Measurements from ENCODE around the gene PRG3. TPM values are rescaled to one million over a fixed set of nuclear protein-coding genes. Genes with fewer than 3 reads are reported as not detected.

Gene PRG3
- total RNA-seq, 2 donors from 2014 or later: not detected

- Histone ChIP-seq H3K9me3 (no peaks in the 10 kb centered on the region), H3K27ac (no peak overlapping the region), H3K36me3 (peaks cover 63% of the 10 kb centered on the region), H3K4me1 (ENCODE audit: control insufficient read depth in 1 of 2, low read depth in 2 of 2) (peaks cover 0 to 7% of the 10 kb centered on the region in 2 donors), H3K27me3 (replicated peaks; ENCODE audit: insufficient read depth) (no peaks in the 10 kb centered on the region), H3K4me3 (no peak overlapping the region)
- TF ChIP-seq CTCF (IDR thresholded peaks at IDR 0.05): no peak
- DNase-seq (ENCODE audit: low spot score): no peak
- ATAC-seq (ENCODE audit: insufficient number of reproducible peaks, low FRiP score, low read depth): no peak
Measured at GRCh38 chr11:57417056-57417455, 36.1 kb upstream of the PRG3 start.

- Histone ChIP-seq H3K36me3 (peaks cover 63% of the 10 kb centered on the region), H3K4me3 (no peak overlapping the region), H3K27ac (no peak overlapping the region), H3K4me1 (ENCODE audit: control insufficient read depth in 1 of 2, low read depth in 2 of 2) (peaks cover 0 to 7% of the 10 kb centered on the region in 2 donors), H3K27me3 (replicated peaks; ENCODE audit: insufficient read depth) (no peaks in the 10 kb centered on the region), H3K9me3 (no peaks in the 10 kb centered on the region)
- ATAC-seq (ENCODE audit: insufficient number of reproducible peaks, low FRiP score, low read depth): no peak
- DNase-seq (ENCODE audit: low spot score): no peak
- TF ChIP-seq CTCF (IDR thresholded peaks at IDR 0.05): no peak
Measured at GRCh38 chr11:57416436-57416835, 35.5 kb upstream of the PRG3 start.

GRCh38 chr11:57414612-57415212 is 33.8 kb upstream of the PRG3 start:
- H3K27ac ChIP-seq: no peak overlapping the region
- TF ChIP-seq CTCF (IDR thresholded peaks at IDR 0.05): no peak
- no peaks in the 10 kb centered on the region for H3K27me3 ChIP-seq (replicated peaks; ENCODE audit: insufficient read depth)
- no peaks in the 10 kb centered on the region for H3K9me3 ChIP-seq
- H3K4me3 ChIP-seq: no peak overlapping the region
- ATAC-seq (ENCODE audit: insufficient number of reproducible peaks, low FRiP score, low read depth) (no peak), DNase-seq (ENCODE audit: low spot score) (no peak)
- peaks cover 66% of the 10 kb centered on the region for H3K36me3 ChIP-seq
- peaks cover 0 to 7% of the 10 kb centered on the region in 2 donors for H3K4me1 ChIP-seq (ENCODE audit: control insufficient read depth in 1 of 2, low read depth in 2 of 2)

GRCh38 chr11:57413681-57414080 is 32.7 kb upstream of the PRG3 start:
- H3K36me3 ChIP-seq: peaks cover 76% of the 10 kb centered on the region
- no peak for ATAC-seq (ENCODE audit: insufficient number of reproducible peaks, low FRiP score, low read depth)

GRCh38 chr11:57410287-57410686 is 29.3 kb upstream of the PRG3 start:
- Histone ChIP-seq H3K36me3 (peaks cover 70% of the 10 kb centered on the region), H3K4me3 (no peak overlapping the region), H3K27me3 (replicated peaks; ENCODE audit: insufficient read depth) (no peaks in the 10 kb centered on the region), H3K4me1 (ENCODE audit: control insufficient read depth in 1 of 2, low read depth in 2 of 2) (no peaks in the 10 kb centered on the region), H3K27ac (no peak overlapping the region), H3K9me3 (no peaks in the 10 kb centered on the region)
- no peak for ATAC-seq (ENCODE audit: insufficient number of reproducible peaks, low FRiP score, low read depth)
- no peak for TF ChIP-seq CTCF (IDR thresholded peaks at IDR 0.05)
- no peak for DNase-seq (ENCODE audit: low spot score)

More at GRCh38 chr11:57413681-57414080, 32.7 kb upstream of the PRG3 start:
- peaks cover 0 to 7% of the 10 kb centered on the region in 2 donors for H3K4me1 ChIP-seq (ENCODE audit: control insufficient read depth in 1 of 2, low read depth in 2 of 2)
- no peak for TF ChIP-seq CTCF (IDR thresholded peaks at IDR 0.05)
- no peaks in the 10 kb centered on the region for H3K9me3 ChIP-seq
- DNase-seq (ENCODE audit: low spot score): no peak
- no peak overlapping the region for H3K4me3 ChIP-seq
- H3K27ac ChIP-seq: no peak overlapping the region
- H3K27me3 ChIP-seq (replicated peaks; ENCODE audit: insufficient read depth): no peaks in the 10 kb centered on the region
